Liver (tissue), 3 donors: ENCODE results near the gene PPP1R2.

ENCODE experiments used
- FOXA1 ChIP-seq: IDR thresholded peaks from 2 replicates; pipeline ENCODE4 v1.6.1; 2016; ENCODE audit warnings: antibody characterized with exemption
- FOXA2 ChIP-seq: IDR thresholded peaks from 2 replicates; pipeline ENCODE4 v1.6.1; 2016; ENCODE audit warnings: antibody characterized with exemption
- GABPA ChIP-seq, 2 donors: IDR thresholded peaks in 1 of 2; conservative IDR thresholded peaks in 1 of 2; 2 replicates each; pipeline ENCODE4 v1.6.1; 2016; ENCODE audit warnings: antibody characterized with exemption in 2 of 2, mild to moderate bottlenecking in 1 of 2, moderate library complexity in 1 of 2
- HNF4G ChIP-seq: IDR thresholded peaks from 2 replicates; pipeline ENCODE4 v1.6.1; 2016; ENCODE audit warnings: antibody characterized with exemption
- JUND ChIP-seq, 2 donors: IDR thresholded peaks; 2 replicates each; pipeline ENCODE4 v1.6.1; 2016; ENCODE audit warnings: antibody characterized with exemption in 2 of 2
- RXRA ChIP-seq, 2 donors: IDR thresholded peaks; 2 replicates each; pipeline ENCODE4 v1.6.1; 2017 to 2018; ENCODE audit warnings: antibody characterized with exemption in 2 of 2, mild to moderate bottlenecking in 1 of 2
- SP1 ChIP-seq: IDR thresholded peaks from 2 replicates; pipeline ENCODE4 v1.6.1; 2018; ENCODE audit warnings: antibody characterized with exemption, mild to moderate bottlenecking
- TAF1 ChIP-seq: conservative IDR thresholded peaks from 2 replicates; pipeline ENCODE4 v1.6.1; 2016; ENCODE audit warnings: antibody characterized with exemption, mild to moderate bottlenecking
- TF ChIP-seq, protein P1 (sequence below): IDR thresholded peaks from 2 replicates; pipeline ENCODE4 v1.6.1; 2016; ENCODE audit warnings: antibody characterized with exemption, mild to moderate bottlenecking
- TF ChIP-seq, protein P2 (sequence below): fragments of 150-350 bp; IDR thresholded peaks from 2 replicates; pipeline ENCODE4 v1.5.1; 2017; ENCODE audit warnings: improper control_type of control experiment, low read depth, low read length; ENCODE audit not compliant: missing input control
- TF ChIP-seq, protein P3 (sequence below): IDR thresholded peaks from 2 replicates; pipeline ENCODE4 v1.6.1; 2016; ENCODE audit warnings: antibody characterized with exemption
- TF ChIP-seq, protein P4 (sequence below): IDR thresholded peaks from 2 replicates; pipeline ENCODE4 v1.6.1; 2016; ENCODE audit warnings: antibody characterized with exemption
- TF ChIP-seq, protein P5 (sequence below): IDR thresholded peaks from 2 replicates; pipeline ENCODE4 v1.6.1; 2016; ENCODE audit warnings: antibody characterized with exemption
- donor health status: healthy.
- donor health status: healthy.

DNA sequence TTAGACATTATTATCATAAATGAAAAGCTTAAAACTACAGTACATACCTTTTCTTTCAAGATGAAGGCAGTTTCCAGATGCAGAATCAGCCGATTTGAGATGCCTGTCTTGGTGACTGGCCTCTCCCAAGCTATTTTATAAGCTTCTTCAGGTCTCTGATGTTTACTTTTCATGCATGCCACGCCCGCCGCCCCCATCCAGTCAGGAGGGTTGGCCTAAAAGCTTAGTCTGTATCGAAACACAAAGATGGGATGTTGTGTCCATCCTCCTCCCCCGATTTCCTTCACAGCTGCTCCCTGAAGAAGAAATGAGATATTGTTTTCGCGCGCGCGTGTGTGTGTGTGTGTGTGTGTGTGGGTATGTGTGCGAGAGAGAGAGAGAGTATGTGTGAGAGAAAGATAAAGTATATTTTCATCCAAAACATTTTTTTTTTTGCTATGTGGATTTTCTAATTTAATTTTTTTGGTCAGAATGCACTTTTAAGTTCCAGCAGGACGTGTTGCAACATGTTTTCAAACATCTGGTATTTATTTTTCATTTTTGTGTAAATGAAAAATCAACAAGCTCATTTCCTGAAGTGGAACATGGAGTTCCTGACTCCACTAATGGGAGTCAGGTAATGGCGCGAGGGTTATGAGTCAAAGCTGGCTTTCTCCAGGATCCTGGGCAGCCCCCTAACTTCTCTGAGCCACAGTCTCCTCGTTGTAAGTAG is 40.9 kb upstream of the PPP1R2 start, which contains the start of gene APOD:
- TF ChIP-seq FOXA1, result no peak
- TF ChIP-seq, protein P1, sequence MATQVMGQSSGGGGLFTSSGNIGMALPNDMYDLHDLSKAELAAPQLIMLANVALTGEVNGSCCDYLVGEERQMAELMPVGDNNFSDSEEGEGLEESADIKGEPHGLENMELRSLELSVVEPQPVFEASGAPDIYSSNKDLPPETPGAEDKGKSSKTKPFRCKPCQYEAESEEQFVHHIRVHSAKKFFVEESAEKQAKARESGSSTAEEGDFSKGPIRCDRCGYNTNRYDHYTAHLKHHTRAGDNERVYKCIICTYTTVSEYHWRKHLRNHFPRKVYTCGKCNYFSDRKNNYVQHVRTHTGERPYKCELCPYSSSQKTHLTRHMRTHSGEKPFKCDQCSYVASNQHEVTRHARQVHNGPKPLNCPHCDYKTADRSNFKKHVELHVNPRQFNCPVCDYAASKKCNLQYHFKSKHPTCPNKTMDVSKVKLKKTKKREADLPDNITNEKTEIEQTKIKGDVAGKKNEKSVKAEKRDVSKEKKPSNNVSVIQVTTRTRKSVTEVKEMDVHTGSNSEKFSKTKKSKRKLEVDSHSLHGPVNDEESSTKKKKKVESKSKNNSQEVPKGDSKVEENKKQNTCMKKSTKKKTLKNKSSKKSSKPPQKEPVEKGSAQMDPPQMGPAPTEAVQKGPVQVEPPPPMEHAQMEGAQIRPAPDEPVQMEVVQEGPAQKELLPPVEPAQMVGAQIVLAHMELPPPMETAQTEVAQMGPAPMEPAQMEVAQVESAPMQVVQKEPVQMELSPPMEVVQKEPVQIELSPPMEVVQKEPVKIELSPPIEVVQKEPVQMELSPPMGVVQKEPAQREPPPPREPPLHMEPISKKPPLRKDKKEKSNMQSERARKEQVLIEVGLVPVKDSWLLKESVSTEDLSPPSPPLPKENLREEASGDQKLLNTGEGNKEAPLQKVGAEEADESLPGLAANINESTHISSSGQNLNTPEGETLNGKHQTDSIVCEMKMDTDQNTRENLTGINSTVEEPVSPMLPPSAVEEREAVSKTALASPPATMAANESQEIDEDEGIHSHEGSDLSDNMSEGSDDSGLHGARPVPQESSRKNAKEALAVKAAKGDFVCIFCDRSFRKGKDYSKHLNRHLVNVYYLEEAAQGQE, result no peak
- no peak for TF ChIP-seq HNF4G
- TF ChIP-seq, protein P2, sequence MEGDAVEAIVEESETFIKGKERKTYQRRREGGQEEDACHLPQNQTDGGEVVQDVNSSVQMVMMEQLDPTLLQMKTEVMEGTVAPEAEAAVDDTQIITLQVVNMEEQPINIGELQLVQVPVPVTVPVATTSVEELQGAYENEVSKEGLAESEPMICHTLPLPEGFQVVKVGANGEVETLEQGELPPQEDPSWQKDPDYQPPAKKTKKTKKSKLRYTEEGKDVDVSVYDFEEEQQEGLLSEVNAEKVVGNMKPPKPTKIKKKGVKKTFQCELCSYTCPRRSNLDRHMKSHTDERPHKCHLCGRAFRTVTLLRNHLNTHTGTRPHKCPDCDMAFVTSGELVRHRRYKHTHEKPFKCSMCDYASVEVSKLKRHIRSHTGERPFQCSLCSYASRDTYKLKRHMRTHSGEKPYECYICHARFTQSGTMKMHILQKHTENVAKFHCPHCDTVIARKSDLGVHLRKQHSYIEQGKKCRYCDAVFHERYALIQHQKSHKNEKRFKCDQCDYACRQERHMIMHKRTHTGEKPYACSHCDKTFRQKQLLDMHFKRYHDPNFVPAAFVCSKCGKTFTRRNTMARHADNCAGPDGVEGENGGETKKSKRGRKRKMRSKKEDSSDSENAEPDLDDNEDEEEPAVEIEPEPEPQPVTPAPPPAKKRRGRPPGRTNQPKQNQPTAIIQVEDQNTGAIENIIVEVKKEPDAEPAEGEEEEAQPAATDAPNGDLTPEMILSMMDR, result no peak
- no peak for TF ChIP-seq GABPA (IDR thresholded peaks at IDR 0.05 in 1 of 2, conservative IDR thresholded peaks at IDR 0.05 in 1 of 2)
- no peak for TF ChIP-seq RXRA (IDR thresholded peaks at IDR 0.05)
- no peak for TF ChIP-seq SP1
- TF ChIP-seq, protein P3, sequence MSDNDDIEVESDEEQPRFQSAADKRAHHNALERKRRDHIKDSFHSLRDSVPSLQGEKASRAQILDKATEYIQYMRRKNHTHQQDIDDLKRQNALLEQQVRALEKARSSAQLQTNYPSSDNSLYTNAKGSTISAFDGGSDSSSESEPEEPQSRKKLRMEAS, result no peak
- no peak for TF ChIP-seq TAF1
- TF ChIP-seq JUND (IDR thresholded peaks at IDR 0.05), result no peak
- TF ChIP-seq, protein P4, sequence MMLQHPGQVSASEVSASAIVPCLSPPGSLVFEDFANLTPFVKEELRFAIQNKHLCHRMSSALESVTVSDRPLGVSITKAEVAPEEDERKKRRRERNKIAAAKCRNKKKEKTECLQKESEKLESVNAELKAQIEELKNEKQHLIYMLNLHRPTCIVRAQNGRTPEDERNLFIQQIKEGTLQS, result no peak
- TF ChIP-seq, protein P5, sequence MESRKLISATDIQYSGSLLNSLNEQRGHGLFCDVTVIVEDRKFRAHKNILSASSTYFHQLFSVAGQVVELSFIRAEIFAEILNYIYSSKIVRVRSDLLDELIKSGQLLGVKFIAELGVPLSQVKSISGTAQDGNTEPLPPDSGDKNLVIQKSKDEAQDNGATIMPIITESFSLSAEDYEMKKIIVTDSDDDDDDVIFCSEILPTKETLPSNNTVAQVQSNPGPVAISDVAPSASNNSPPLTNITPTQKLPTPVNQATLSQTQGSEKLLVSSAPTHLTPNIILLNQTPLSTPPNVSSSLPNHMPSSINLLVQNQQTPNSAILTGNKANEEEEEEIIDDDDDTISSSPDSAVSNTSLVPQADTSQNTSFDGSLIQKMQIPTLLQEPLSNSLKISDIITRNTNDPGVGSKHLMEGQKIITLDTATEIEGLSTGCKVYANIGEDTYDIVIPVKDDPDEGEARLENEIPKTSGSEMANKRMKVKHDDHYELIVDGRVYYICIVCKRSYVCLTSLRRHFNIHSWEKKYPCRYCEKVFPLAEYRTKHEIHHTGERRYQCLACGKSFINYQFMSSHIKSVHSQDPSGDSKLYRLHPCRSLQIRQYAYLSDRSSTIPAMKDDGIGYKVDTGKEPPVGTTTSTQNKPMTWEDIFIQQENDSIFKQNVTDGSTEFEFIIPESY, result no peak
- TF ChIP-seq FOXA2, result no peak
